GM12892 (cell line): ENCODE measurements around the gene PPP1R2.
"Not testable (repeated sequence)": the region's sequence is repeated elsewhere in the genome, so short reads cannot be mapped to it uniquely, and the experiment has no call there.

Experiments used
- POLR2A ChIP-seq: IDR thresholded peaks from 2 replicates; pipeline ENCODE4 v1.6.1; 2011; ENCODE audit warnings: low read depth, low read length, control low read depth
- POLR2AphosphoS5 ChIP-seq: IDR thresholded peaks from 2 replicates; pipeline ENCODE4 v1.6.1; 2011; ENCODE audit warnings: low read depth, low read length, control low read depth

GRCh38 chr3:195589796-195590195 lies 46.7 kb upstream of the PPP1R2 start:
- TF ChIP-seq POLR2A, POLR2AphosphoS5: not testable (repeated sequence)
